ENCODE data around the gene RPF1.
"Not testable (repeated sequence)": the region's sequence is repeated elsewhere in the genome, so short reads cannot be mapped to it uniquely, and the experiment has no call there.

The RPF1 gene

GRCh38 chr1:84478876-84479868 lies at the start of gene RPF1:
TSS of gene RPF1 (plus strand) at chr1:84479266. CDS start at chr1:84479282, 16 bp downstream.
- DNase-seq = peak; percentile 76

GRCh38 chr1:84430546-84430945 lies 48.5 kb upstream of the RPF1 start:
- no peak for DNase-seq

GRCh38 chr1:84433258-84434080 lies 45.6 kb upstream of the RPF1 start:
- no peak for DNase-seq

GRCh38 chr1:84434081-84434769 lies 44.8 kb upstream of the RPF1 start:
- DNase-seq = no peak

GRCh38 chr1:84434801-84435549 lies 44.1 kb upstream of the RPF1 start:
- no peak for DNase-seq

GRCh38 chr1:84436876-84437655 lies 42.0 kb upstream of the RPF1 start:
- no peak for DNase-seq

- no peak for DNase-seq
Measured at GRCh38 chr1:84442256-84442655, 36.8 kb upstream of the RPF1 start.

GRCh38 chr1:84442747-84443646 lies 36.1 kb upstream of the RPF1 start:
- not testable (repeated sequence) for DNase-seq

GRCh38 chr1:84448704-84449103 lies 30.4 kb upstream of the RPF1 start:
- not testable (repeated sequence) for DNase-seq

- DNase-seq = no peak
Measured at GRCh38 chr1:84450910-84451309, 28.2 kb upstream of the RPF1 start.

GRCh38 chr1:84452436-84452835 lies 26.6 kb upstream of the RPF1 start:
- no peak for DNase-seq

GRCh38 chr1:84462118-84462517 lies 16.9 kb upstream of the RPF1 start:
- DNase-seq = no peak

GRCh38 chr1:84467298-84467697 lies 11.8 kb upstream of the RPF1 start:
- DNase-seq = no peak

GRCh38 chr1:84476225-84476624 lies 2.8 kb upstream of the RPF1 start:
- DNase-seq = no peak

GRCh38 chr1:84479998-84480397 lies 932 bp downstream of the RPF1 start:
- no peak for DNase-seq

GRCh38 chr1:84480650-84481049 lies 1.6 kb downstream of the RPF1 start:
- DNase-seq = no peak

GRCh38 chr1:84481317-84481716 lies 2.3 kb downstream of the RPF1 start:
- no peak for DNase-seq

- no peak for DNase-seq
Measured at GRCh38 chr1:84488107-84488506, 9.0 kb downstream of the RPF1 start.

GRCh38 chr1:84489766-84490165 lies 10.7 kb downstream of the RPF1 start:
- no peak for DNase-seq

GRCh38 chr1:84492726-84493125 lies 13.7 kb downstream of the RPF1 start:
- no peak for DNase-seq

All from activated CD4-positive, CD25-positive, alpha-beta regulatory T cell treated with anti-CD3 and anti-CD28 coated beads, Interleukin-2, amount 50 U/mL, for 72 hours (primary cell).